Fibroblast of lung (primary cell): ENCODE results near the gene VPS4B. TPM values are rescaled to one million over a fixed set of nuclear protein-coding genes. Genes with fewer than 3 reads are reported as not detected.

Source experiments
- DNase-seq, 2 donors: peaks; one replicate each; pipeline versions ENCODE4 v3.0.0 to v3.0.0-alpha.2; 2010; ENCODE audit warnings: low read depth in 2 of 2
- H2AFZ ChIP-seq: 2 replicates; pipeline ENCODE4 v1.5.1; 2012; ENCODE audit warnings: low read length, control low read depth, inconsistent platforms
- H3K27ac ChIP-seq: 2 replicates; pipeline ENCODE4 v1.5.1; 2011; ENCODE audit warnings: low read length, control low read depth; ENCODE audit not compliant: insufficient read depth
- H3K27me3 ChIP-seq: 2 replicates; pipeline ENCODE4 v1.5.1; 2011; ENCODE audit warnings: mild to moderate bottlenecking, low read length; ENCODE audit not compliant: control insufficient read depth, insufficient read depth
- H3K36me3 ChIP-seq: 2 replicates; pipeline ENCODE4 v1.5.1; 2011; ENCODE audit warnings: low read length; ENCODE audit not compliant: control insufficient read depth, insufficient read depth
- H3K4me1 ChIP-seq: 2 replicates; pipeline ENCODE4 v1.5.1; 2011; ENCODE audit warnings: low read length; ENCODE audit not compliant: control insufficient read depth, insufficient read depth; ENCODE audit errors: extremely low read depth
- H3K4me2 ChIP-seq: 2 replicates; pipeline ENCODE4 v1.5.1; 2011; ENCODE audit warnings: low read length, control low read depth; ENCODE audit not compliant: insufficient read depth; ENCODE audit errors: extremely low read depth
- H3K4me3 ChIP-seq, 4 experiments: fragments of 200-600 bp in 1 of 4; sonication (generic) in 1 of 4; replicated peaks in 1 of 4; 2 replicates each; pipeline ENCODE4 v1.5.1; 2011 to 2016; ENCODE audit warnings: low read length in 4 of 4, low read depth in 3 of 4, mild to moderate bottlenecking in 3 of 4, control low read depth in 2 of 4, inconsistent platforms in 1 of 4, mixed read lengths in 1 of 4; ENCODE audit not compliant: insufficient read depth in 1 of 4; ENCODE audit errors: control extremely low read depth in 1 of 4
- H3K79me2 ChIP-seq: 2 replicates; pipeline ENCODE4 v1.5.1; 2012; ENCODE audit warnings: mild to moderate bottlenecking, low read length, inconsistent platforms; ENCODE audit not compliant: control insufficient read depth, insufficient read depth
- H3K9ac ChIP-seq: 2 replicates; pipeline ENCODE4 v1.5.1; 2011; ENCODE audit warnings: mild to moderate bottlenecking, low read length, control low read depth; ENCODE audit not compliant: insufficient read depth
- H3K9me3 ChIP-seq: 2 replicates; pipeline ENCODE4 v1.5.1; 2012; ENCODE audit warnings: low read depth, low read length; ENCODE audit not compliant: control insufficient read depth, insufficient read depth
- H4K20me1 ChIP-seq: 2 replicates; pipeline ENCODE4 v1.5.1; 2011; ENCODE audit warnings: low read length; ENCODE audit not compliant: control insufficient read depth, insufficient read depth; ENCODE audit errors: extremely low read depth
- CTCF ChIP-seq, 2 donors: IDR thresholded peaks in 1 of 2; conservative IDR thresholded peaks in 1 of 2; 1 replicate in 1 of 2; 2 replicates in 1 of 2; pipeline ENCODE4 v1.5.1; 2011 to 2012; ENCODE audit warnings: low read length in 2 of 2, control low read depth in 1 of 2, inconsistent platforms in 1 of 2, low read depth in 1 of 2, mild to moderate bottlenecking in 1 of 2
- EZH2 ChIP-seq: IDR thresholded peaks from 2 replicates; pipeline ENCODE4 v1.5.1; 2012; ENCODE audit warnings: low read length, control low read depth, mild to moderate bottlenecking; ENCODE audit errors: missing control alignments
- polyA plus RNA-seq, 2 donors: library from polyadenylated mRNA; depleted of rRNA in 1 of 2; stranded (reverse) in 1 of 2; unstranded in 1 of 2; fragments of >200 nt; gene quantifications; 2 replicates each; pipeline ENCODE4 v1.2.1, GENCODE V29; 2011 to 2012; ENCODE audit warnings: missing spikeins in 1 of 2
- total RNA-seq: library from RNA; depleted of rRNA; stranded (reverse); fragments of >200 nt; gene quantifications from 2 replicates; pipeline ENCODE4 v1.2.1, GENCODE V29; 2014

Gene VPS4B
- total and polyA plus RNA-seq, 2 donors (not counting 1 experiment from before 2014, with no cell fraction given) = 38.0 to 52.0 TPM

DNA sequence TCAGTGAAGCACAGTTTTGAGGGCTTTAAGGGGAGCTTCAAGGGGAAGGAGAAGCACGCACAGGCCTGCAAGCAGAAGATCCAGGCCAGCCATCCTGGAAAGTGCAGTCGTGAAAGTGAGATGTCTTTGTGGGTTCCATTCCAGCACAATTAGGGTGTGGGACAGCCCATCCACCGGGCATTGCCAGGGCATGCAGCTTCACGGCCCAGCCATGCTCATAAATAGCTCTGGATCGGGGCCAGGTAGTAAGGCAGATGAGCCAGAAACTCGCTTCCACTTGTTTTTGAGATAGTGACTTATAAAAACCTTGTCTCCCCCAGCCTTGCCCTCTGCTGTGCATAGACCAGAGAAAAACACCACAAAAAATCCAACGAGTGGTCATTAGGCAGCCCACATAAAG lies 76.2 kb downstream of the VPS4B start:
- no peaks in the 10 kb centered on the region for H3K4me1 ChIP-seq
- H3K27me3 ChIP-seq = no peaks in the 10 kb centered on the region
- no peaks in the 10 kb centered on the region for H4K20me1 ChIP-seq
- H3K79me2 ChIP-seq = no peaks in the 10 kb centered on the region
- TF ChIP-seq CTCF (conservative IDR thresholded peaks at IDR 0.05 in 1 of 2, IDR thresholded peaks at IDR 0.05 in 1 of 2; ENCODE audit: low read depth in 1 of 2, low read length in 2 of 2) = no peak
- no peak for TF ChIP-seq EZH2
- no peak overlapping the region for H3K4me2 ChIP-seq
- DNase-seq = peak in 1 of 2 donors; percentile 6
- H3K9me3 ChIP-seq = no peaks in the 10 kb centered on the region
- peaks cover 16% of the 10 kb centered on the region for H3K36me3 ChIP-seq
- no peak overlapping the region for H2AFZ ChIP-seq
- H3K9ac ChIP-seq = no peak overlapping the region
- no peak overlapping the region for H3K4me3 ChIP-seq
- no peak overlapping the region for H3K27ac ChIP-seq

DNA sequence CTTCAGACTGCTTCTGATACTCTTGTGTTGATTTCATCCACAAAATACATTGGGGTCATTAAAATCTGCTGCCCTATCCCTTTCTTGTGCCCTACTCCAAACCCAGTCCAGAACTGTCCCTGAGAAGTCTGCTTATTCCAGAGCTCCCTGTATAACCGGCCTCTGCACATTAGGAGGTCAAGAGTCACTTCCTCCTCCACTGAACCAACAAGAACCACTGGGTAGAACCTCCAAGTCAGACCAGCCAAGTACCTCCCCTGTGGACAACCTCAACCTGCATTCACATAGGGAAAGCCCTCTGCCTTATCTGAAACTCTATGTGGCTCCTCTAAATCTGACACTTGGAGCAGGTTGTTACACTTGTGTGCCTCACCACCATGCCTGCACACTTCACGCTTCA lies 77.4 kb downstream of the VPS4B start:
- peaks cover 12% of the 10 kb centered on the region for H3K36me3 ChIP-seq

GRCh38 chr18:63344263-63344662 lies 78.0 kb downstream of the VPS4B start:
- Histone ChIP-seq H3K36me3 (peaks cover 10% of the 10 kb centered on the region), H3K27ac (no peak overlapping the region), H3K9ac (no peak overlapping the region), H3K4me3 (no peak overlapping the region), H3K4me1 (no peaks in the 10 kb centered on the region), H3K9me3 (no peaks in the 10 kb centered on the region), H4K20me1 (no peaks in the 10 kb centered on the region), H3K27me3 (no peaks in the 10 kb centered on the region), H3K79me2 (no peaks in the 10 kb centered on the region), H2AFZ (no peak overlapping the region), H3K4me2 (no peak overlapping the region)
- TF ChIP-seq CTCF (conservative IDR thresholded peaks at IDR 0.05 in 1 of 2, IDR thresholded peaks at IDR 0.05 in 1 of 2; ENCODE audit: low read depth in 1 of 2, low read length in 2 of 2) = no peak
- TF ChIP-seq EZH2 = no peak
- no peak for DNase-seq

More for the DNA sequence above, 77.4 kb downstream of the VPS4B start:
- H3K4me1 ChIP-seq = no peaks in the 10 kb centered on the region
- no peak overlapping the region for H3K27ac ChIP-seq
- H4K20me1 ChIP-seq = no peaks in the 10 kb centered on the region
- H3K9ac ChIP-seq = no peak overlapping the region
- H3K4me3 ChIP-seq = no peak overlapping the region
- no peak overlapping the region for H2AFZ ChIP-seq
- no peak overlapping the region for H3K4me2 ChIP-seq
- H3K9me3 ChIP-seq = no peaks in the 10 kb centered on the region
- no peaks in the 10 kb centered on the region for H3K79me2 ChIP-seq
- no peak for DNase-seq
- H3K27me3 ChIP-seq = no peaks in the 10 kb centered on the region
- TF ChIP-seq CTCF (conservative IDR thresholded peaks at IDR 0.05 in 1 of 2, IDR thresholded peaks at IDR 0.05 in 1 of 2; ENCODE audit: low read depth in 1 of 2, low read length in 2 of 2) (no peak), EZH2 (no peak)
